Peyer's patch (tissue), 4 donors: ENCODE results near the gene LRRC28. TPM values are rescaled to one million over a fixed set of nuclear protein-coding genes. Genes with fewer than 3 reads are reported as not detected.

Source experiments
- DNase-seq, 3 donors: peaks; one replicate each; pipeline ENCODE4 v3.0.0-alpha.2; 2017 to 2019
- H3K27ac ChIP-seq, 4 donors: fragments of 200-600 bp; sonication (generic); one replicate each; pipeline ENCODE4 v1.5.1; 2016 to 2019
- H3K27me3 ChIP-seq, 2 donors: fragments of 200-600 bp; sonication (generic); one replicate each; pipeline ENCODE4 v1.5.1; 2019
- H3K36me3 ChIP-seq, 3 donors: fragments of 200-600 bp; sonication (generic); one replicate each; pipeline ENCODE4 v1.5.1; 2016 to 2019
- H3K4me1 ChIP-seq, 4 donors: fragments of 200-600 bp; sonication (generic); one replicate each; pipeline ENCODE4 v1.5.1; 2016 to 2019
- H3K4me3 ChIP-seq, 4 donors: fragments of 200-600 bp; sonication (generic); 1 replicate in 3 of 4; 2 replicates in 1 of 4; pipeline ENCODE4 v1.5.1; 2016 to 2019; ENCODE audit warnings: mild to moderate bottlenecking in 1 of 4
- H3K9me3 ChIP-seq, 4 donors: fragments of 200-600 bp; sonication (generic); one replicate each; pipeline ENCODE4 v1.5.1; 2016 to 2019; ENCODE audit warnings: mild to moderate bottlenecking in 1 of 4
- CTCF ChIP-seq, 6 experiments: fragments of 450-650 bp in 4 of 6; fragments of 200-600 bp in 2 of 6; sonication (generic) in 1 of 6; IDR thresholded peaks; one replicate each; pipeline ENCODE4 v1.5.1; 2017 to 2019; ENCODE audit warnings: antibody characterized with exemption in 6 of 6, mild to moderate bottlenecking in 3 of 6, moderate library complexity in 1 of 6
- POLR2A ChIP-seq, 2 donors: fragments of 450-650 bp; IDR thresholded peaks; one replicate each; pipeline ENCODE4 v1.5.1; 2017; ENCODE audit warnings: antibody characterized with exemption in 2 of 2, mild to moderate bottlenecking in 2 of 2, moderate library complexity in 2 of 2
- total RNA-seq, 4 donors: library from RNA; depleted of rRNA; stranded (reverse); fragments of >200 nt; gene quantifications; one replicate each; pipeline ENCODE4 v1.1.0, GENCODE V29; 2016

LRRC28 gene
- total RNA-seq, 4 donors from 2014 or later = 62.7 to 197 (median 157) TPM

- no peaks in the 10 kb centered on the region for H3K9me3 ChIP-seq
- H3K36me3 ChIP-seq = no peaks in the 10 kb centered on the region
- H3K27ac ChIP-seq = no peak overlapping the region
- no peak overlapping the region for H3K4me3 ChIP-seq
- DNase-seq = peak in 2 of 3 donors; percentile 33 to 39
- TF ChIP-seq POLR2A (IDR thresholded peaks at IDR 0.05) = no peak
- TF ChIP-seq CTCF (IDR thresholded peaks at IDR 0.05) = no peak
- peaks cover 0 to 28% (median 19%) of the 10 kb centered on the region in 4 donors for H3K4me1 ChIP-seq
- H3K27me3 ChIP-seq = no peaks in the 10 kb centered on the region
These were observed 179.7 kb downstream of the LRRC28 start for GRCh38 chr15:99430881-99431401.

- Histone ChIP-seq H3K36me3 (no peaks in the 10 kb centered on the region), H3K27ac (no peak overlapping the region), H3K4me3 (no peak overlapping the region), H3K27me3 (no peaks in the 10 kb centered on the region), H3K4me1 (peaks cover 0 to 28% (median 21%) of the 10 kb centered on the region in 4 donors), H3K9me3 (no peaks in the 10 kb centered on the region)
- DNase-seq = peak in 1 of 3 donors; percentile 39
- no peak for TF ChIP-seq POLR2A (IDR thresholded peaks at IDR 0.05)
- TF ChIP-seq CTCF (IDR thresholded peaks at IDR 0.05) = no peak
These were observed 180.4 kb downstream of the LRRC28 start for GRCh38 chr15:99431661-99432091.

GRCh38 chr15:99432271-99433025, 181.2 kb downstream of the LRRC28 start:
- Histone ChIP-seq H3K9me3 (no peaks in the 10 kb centered on the region), H3K4me1 (peaks cover 0 to 28% (median 21%) of the 10 kb centered on the region in 4 donors), H3K27me3 (no peaks in the 10 kb centered on the region), H3K36me3 (no peaks in the 10 kb centered on the region), H3K27ac (peak overlapping the region in 1 of 4 donors; percentile 58), H3K4me3 (no peak overlapping the region)
- no peak for TF ChIP-seq CTCF (IDR thresholded peaks at IDR 0.05)
- no peak for TF ChIP-seq POLR2A (IDR thresholded peaks at IDR 0.05)
- DNase-seq = peak in 2 of 3 donors; percentile 21 to 40

GRCh38 chr15:99433026-99433756, 181.9 kb downstream of the LRRC28 start:
- Histone ChIP-seq H3K27ac (peak overlapping the region in 1 of 4 donors; percentile 58), H3K4me3 (no peak overlapping the region), H3K36me3 (no peaks in the 10 kb centered on the region), H3K27me3 (no peaks in the 10 kb centered on the region), H3K9me3 (no peaks in the 10 kb centered on the region), H3K4me1 (peaks cover 0 to 36% (median 21%) of the 10 kb centered on the region in 4 donors)
- TF ChIP-seq POLR2A (IDR thresholded peaks at IDR 0.05) (no peak), CTCF (IDR thresholded peaks at IDR 0.05) (no peak)
- peak; percentile 54 to 78 (median 75) for DNase-seq

GRCh38 chr15:99433757-99434450, 182.6 kb downstream of the LRRC28 start:
- Histone ChIP-seq H3K27ac (peak overlapping the region in 1 of 4 donors; percentile 58), H3K36me3 (no peaks in the 10 kb centered on the region), H3K27me3 (no peaks in the 10 kb centered on the region), H3K4me3 (no peak overlapping the region), H3K4me1 (peaks cover 0 to 38% (median 21%) of the 10 kb centered on the region in 4 donors), H3K9me3 (no peaks in the 10 kb centered on the region)
- TF ChIP-seq POLR2A (IDR thresholded peaks at IDR 0.05) (no peak), CTCF (IDR thresholded peaks at IDR 0.05) (no peak)
- peak in 2 of 3 donors; percentile 42 to 44 for DNase-seq
